Adrenal gland (tissue), 12 donors: Measurements from ENCODE around the gene HES5. TPM values are rescaled to one million over a fixed set of nuclear protein-coding genes. Genes with fewer than 3 reads are reported as not detected.

Source experiments
- DNase-seq, 7 donors: peaks; one replicate each; pipeline ENCODE4 v3.0.0-alpha.2; 2019 to 2020
- H3K27ac ChIP-seq, 5 donors: fragments of 200-600 bp; sonication (generic) in 4 of 5; 1 replicate in 3 of 5; 2 replicates in 2 of 5; pipeline versions ENCODE4 v1.5.1 to v1.8.0; 2016 to 2020; ENCODE audit warnings: mild to moderate bottlenecking in 1 of 5
- H3K27me3 ChIP-seq: fragments of 200-600 bp; 2 replicates; pipeline ENCODE4 v1.8.0; 2021
- H3K36me3 ChIP-seq, 2 donors: fragments of 200-600 bp; replicated peaks in 1 of 2; 1 replicate in 1 of 2; 2 replicates in 1 of 2; pipeline versions ENCODE4 v1.5.1 to v1.8.0; 2018 to 2022
- H3K4me1 ChIP-seq, 2 donors: fragments of 200-600 bp; replicated peaks in 1 of 2; 1 replicate in 1 of 2; 2 replicates in 1 of 2; pipeline versions ENCODE4 v1.5.1 to v1.8.0; 2018 to 2021
- H3K4me3 ChIP-seq, 4 donors: fragments of 200-600 bp; sonication (generic) in 3 of 4; one replicate each; pipeline ENCODE4 v1.5.1; 2016 to 2018
- H3K9me3 ChIP-seq, 3 donors: fragments of 200-600 bp; sonication (generic) in 1 of 3; replicated peaks in 1 of 3; 1 replicate in 2 of 3; 2 replicates in 1 of 3; pipeline versions ENCODE4 v1.5.1 to v1.8.0; 2016 to 2021
- CTCF ChIP-seq, 6 experiments: fragments of 450-650 bp in 4 of 6; fragments of 200-600 bp in 2 of 6; sonication (generic) in 1 of 6; IDR thresholded peaks; 1 replicate in 5 of 6; 2 replicates in 1 of 6; pipeline versions ENCODE4 v1.5.1 to v1.8.0; 2016 to 2021; ENCODE audit warnings: antibody characterized with exemption in 6 of 6, mild to moderate bottlenecking in 2 of 6, moderate library complexity in 1 of 6
- POLR2A ChIP-seq, 2 donors: fragments of 450-650 bp; IDR thresholded peaks; one replicate each; pipeline ENCODE4 v1.6.1; 2017; ENCODE audit warnings: antibody characterized with exemption in 2 of 2, mild to moderate bottlenecking in 2 of 2, moderate library complexity in 1 of 2
- WGBS, 4 donors: extraction: QIAGEN DNeasy Blood & Tissue Kit in 2 of 4; methylation state at CpG; one replicate each; pipeline versions ENCODE4 v1.1.5 to v1.1.7; 2013 to 2017; 5-methylcytosine and 5-hydroxymethylcytosine counted together
- intact Hi-C, 2 donors: fragments of 100-400 bp; cut with DNase I; formaldehyde crosslinking; loops; one replicate each; pipeline versions ENCODE4 v1.14.1 to v1.15.0; 2022 to 2023
- polyA plus RNA-seq, 3 donors: library from polyadenylated mRNA; stranded (reverse); fragments of 200-250 nt in 2 of 3; fragments of 350-450 nt in 1 of 3; fragmentation: Illumina TruSeq in 1 of 3; extraction: RNeasy Lipid Tissue Mini Kit (QIAGEN cat#74804) in 1 of 3; gene quantifications; one replicate each; pipeline ENCODE4 v1.2.3, GENCODE V29; 2013 to 2014
- total RNA-seq, 9 donors: library from RNA; depleted of rRNA in 4 of 9; stranded (reverse); fragments of >200 nt in 4 of 9; fragments of 120-200 nt in 1 of 9; fragmentation: NEBNext Ultra II Directional in 1 of 9; extraction: Animal tissue kit (Norgen Biotek cat#: 25700) in 1 of 9; gene quantifications; one replicate each; pipeline versions ENCODE4 v1.1.0 to v1.2.4, GENCODE V29; 2013 to 2023
- donor health status: healthy with polysubstance abuse.
- donor health status: Bipolar disorder and iron deficiency.
- donor health status: DM: yes; HTN: yes; CAD: no.
- donor health status: DM: no; HTN: no; CAD: no.
- donor health status: DM: no; HTN: no; CAD: no.
- donor health status: DM: yes; HTN: yes; CAD: no.

HES5 gene
- total and polyA plus RNA-seq, 12 donors = 0.28 TPM; not detected in 11

- Histone ChIP-seq H3K27ac (no peak overlapping the region), H3K36me3 (peaks cover 0 to 9% of the 10 kb centered on the region in 2 donors), H3K27me3 (peaks cover 13% of the 10 kb centered on the region), H3K4me1 (no peaks in the 10 kb centered on the region), H3K4me3 (no peak overlapping the region), H3K9me3 (no peaks in the 10 kb centered on the region)
- DNase-seq = no peak
- WGBS, 4 donors = 37 to 49% (median 48%) methylated on average over 15 to 42 of the region's 42 CpGs
- TF ChIP-seq POLR2A (IDR thresholded peaks at IDR 0.05) = no peak
- TF ChIP-seq CTCF (IDR thresholded peaks at IDR 0.05) = no peak
- intact Hi-C loops = no loop called here
Measured at GRCh38 chr1:2503554-2504224, 26.4 kb downstream of the HES5 start.

- Histone ChIP-seq H3K27ac (no peak overlapping the region), H3K27me3 (peaks cover 13% of the 10 kb centered on the region), H3K4me3 (no peak overlapping the region), H3K4me1 (no peaks in the 10 kb centered on the region), H3K9me3 (no peaks in the 10 kb centered on the region), H3K36me3 (peaks cover 0 to 1% of the 10 kb centered on the region in 2 donors)
- no peak for TF ChIP-seq CTCF (IDR thresholded peaks at IDR 0.05)
- TF ChIP-seq POLR2A (IDR thresholded peaks at IDR 0.05) = no peak
- intact Hi-C loops = no loop called here
- no peak for DNase-seq
- WGBS, 4 donors = 63 to 79% (median 73%) methylated on average over 11 to 36 of the region's 36 CpGs
Measured at GRCh38 chr1:2502661-2503553, 27.2 kb downstream of the HES5 start.

GRCh38 chr1:2502210-2502609 is 27.9 kb downstream of the HES5 start:
- Histone ChIP-seq H3K4me1 (no peaks in the 10 kb centered on the region), H3K27ac (no peak overlapping the region), H3K4me3 (no peak overlapping the region), H3K36me3 (no peaks in the 10 kb centered on the region), H3K9me3 (no peaks in the 10 kb centered on the region), H3K27me3 (peaks cover 13% of the 10 kb centered on the region)
- DNase-seq = no peak
- TF ChIP-seq POLR2A (IDR thresholded peaks at IDR 0.05) = no peak
- no peak for TF ChIP-seq CTCF (IDR thresholded peaks at IDR 0.05)
- intact Hi-C loops = no loop called here
- 73 to 87% (median 84%) methylated on average over 6 to 34 of the region's 34 CpGs for WGBS, 4 donors

- Histone ChIP-seq H3K27ac (no peak overlapping the region), H3K36me3 (no peaks in the 10 kb centered on the region), H3K4me3 (no peak overlapping the region), H3K9me3 (no peaks in the 10 kb centered on the region), H3K27me3 (peaks cover 13% of the 10 kb centered on the region), H3K4me1 (no peaks in the 10 kb centered on the region)
- intact Hi-C loops = no loop called here
- no peak for TF ChIP-seq POLR2A (IDR thresholded peaks at IDR 0.05)
- TF ChIP-seq CTCF (IDR thresholded peaks at IDR 0.05) = no peak
- DNase-seq = no peak
- 79 to 86% (median 80%) methylated on average over 5 to 7 of the region's 7 CpGs; no CpG with 5 or more reads in 1 of the 4 donors for WGBS, 4 donors
Measured at GRCh38 chr1:2501820-2502119, 28.3 kb downstream of the HES5 start.
